Smooth muscle cell (in vitro differentiated cells): ENCODE data around the gene CPEB1. TPM values are rescaled to one million over a fixed set of nuclear protein-coding genes. Genes with fewer than 3 reads are reported as not detected.

Experiments used
- DNase-seq: peaks from one replicate; lab custom pipeline; 2025; ENCODE audit not compliant: unreplicated experiment; lab: John Stamatoyannopoulos, UW
- H2AFZ ChIP-seq: fragments of 200-600 bp; sonication (generic); 2 replicates; pipeline ENCODE4 v1.6.0; 2016; ENCODE audit warnings: antibody characterized with exemption, low read depth, mild to moderate bottlenecking
- H3F3A ChIP-seq: fragments of 200-600 bp; sonication (generic); 2 replicates; pipeline ENCODE4 v1.6.0; 2017; ENCODE audit warnings: antibody characterized with exemption, low read depth
- H3K27ac ChIP-seq: fragments of 200-600 bp; sonication (generic); 2 replicates; pipeline ENCODE4 v1.5.1; 2016; ENCODE audit warnings: low read depth, mild to moderate bottlenecking
- H3K27me3 ChIP-seq: fragments of 200-600 bp; sonication (generic); 2 replicates; pipeline ENCODE4 v1.6.1; 2016; ENCODE audit warnings: low read depth, mild to moderate bottlenecking
- H3K36me3 ChIP-seq: fragments of 200-600 bp; sonication (generic); 2 replicates; pipeline ENCODE4 v1.5.1; 2016; ENCODE audit warnings: low read depth
- H3K4me1 ChIP-seq: fragments of 200-600 bp; sonication (generic); 2 replicates; pipeline ENCODE4 v1.5.1; 2016; ENCODE audit warnings: low read depth
- H3K4me2 ChIP-seq: fragments of 200-600 bp; sonication (generic); 2 replicates; pipeline ENCODE4 v1.6.0; 2016; ENCODE audit warnings: mild to moderate bottlenecking
- H3K4me3 ChIP-seq: fragments of 200-600 bp; sonication (generic); 2 replicates; pipeline ENCODE4 v1.5.1; 2016; ENCODE audit warnings: mild to moderate bottlenecking
- H3K79me2 ChIP-seq: fragments of 200-600 bp; sonication (generic); 2 replicates; pipeline ENCODE4 v1.6.0; 2016; ENCODE audit warnings: low read depth, mild to moderate bottlenecking
- H3K9ac ChIP-seq: fragments of 200-600 bp; sonication (generic); 2 replicates; pipeline ENCODE4 v1.6.0; 2016; ENCODE audit warnings: low read depth
- H3K9me3 ChIP-seq: fragments of 200-600 bp; sonication (generic); replicated peaks from 2 replicates; pipeline ENCODE4 v1.5.1; 2016; ENCODE audit warnings: low read depth
- H4K20me1 ChIP-seq: fragments of 200-600 bp; sonication (generic); 2 replicates; pipeline ENCODE4 v1.6.0; 2016; ENCODE audit warnings: low read depth
- WGBS: methylation state at CpG from one replicate; pipeline ENCODE4 v1.1.7; 2016; ENCODE audit warnings: low lambda C conversion rate; 5-methylcytosine and 5-hydroxymethylcytosine counted together
- polyA plus RNA-seq: library from polyadenylated mRNA; unstranded; fragments of >200 nt; fragmentation: Nextera tagmentation; extraction: Ambion mirVana; gene quantifications from 2 replicates; pipeline ENCODE4 v1.2.1, GENCODE V29; 2016
- total RNA-seq: library from RNA; depleted of rRNA; stranded (reverse); fragments of >200 nt; gene quantifications from 2 replicates; pipeline ENCODE4 v1.2.3, GENCODE V29; 2014
- TF ChIP-seq, protein P1 (sequence below): fragments of 200-600 bp; sonication (generic); IDR thresholded peaks from 2 replicates; pipeline ENCODE4 v1.5.1; 2017; ENCODE audit warnings: borderline replicate concordance, mild to moderate bottlenecking, antibody characterized with exemption; ENCODE audit not compliant: insufficient read depth, poor library complexity, severe bottlenecking

CPEB1 gene
- total and polyA plus RNA-seq, 2 experiments from 2014 or later, result 5.8 to 9.8 TPM

GRCh38 chr15:82533801-82534200, 113.4 kb downstream of the CPEB1 start:
- no peak overlapping the region for H3K4me2 ChIP-seq
- H3K27me3 ChIP-seq, result no peaks in the 10 kb centered on the region
- no peak overlapping the region for H3K4me3 ChIP-seq
- no peak overlapping the region for H3K27ac ChIP-seq
- TF ChIP-seq, protein P1, sequence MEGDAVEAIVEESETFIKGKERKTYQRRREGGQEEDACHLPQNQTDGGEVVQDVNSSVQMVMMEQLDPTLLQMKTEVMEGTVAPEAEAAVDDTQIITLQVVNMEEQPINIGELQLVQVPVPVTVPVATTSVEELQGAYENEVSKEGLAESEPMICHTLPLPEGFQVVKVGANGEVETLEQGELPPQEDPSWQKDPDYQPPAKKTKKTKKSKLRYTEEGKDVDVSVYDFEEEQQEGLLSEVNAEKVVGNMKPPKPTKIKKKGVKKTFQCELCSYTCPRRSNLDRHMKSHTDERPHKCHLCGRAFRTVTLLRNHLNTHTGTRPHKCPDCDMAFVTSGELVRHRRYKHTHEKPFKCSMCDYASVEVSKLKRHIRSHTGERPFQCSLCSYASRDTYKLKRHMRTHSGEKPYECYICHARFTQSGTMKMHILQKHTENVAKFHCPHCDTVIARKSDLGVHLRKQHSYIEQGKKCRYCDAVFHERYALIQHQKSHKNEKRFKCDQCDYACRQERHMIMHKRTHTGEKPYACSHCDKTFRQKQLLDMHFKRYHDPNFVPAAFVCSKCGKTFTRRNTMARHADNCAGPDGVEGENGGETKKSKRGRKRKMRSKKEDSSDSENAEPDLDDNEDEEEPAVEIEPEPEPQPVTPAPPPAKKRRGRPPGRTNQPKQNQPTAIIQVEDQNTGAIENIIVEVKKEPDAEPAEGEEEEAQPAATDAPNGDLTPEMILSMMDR, result no peak
- H3K9me3 ChIP-seq, result no peaks in the 10 kb centered on the region
- H3K79me2 ChIP-seq, result peaks cover 17% of the 10 kb centered on the region
- no peak overlapping the region for H3K9ac ChIP-seq
- peaks cover 16% of the 10 kb centered on the region for H3K36me3 ChIP-seq
- H2AFZ ChIP-seq, result no peak overlapping the region
- 100% methylated on average over 3 of the region's 3 CpGs for WGBS
- peaks cover 19% of the 10 kb centered on the region for H3F3A ChIP-seq
- peaks cover 10% of the 10 kb centered on the region for H3K4me1 ChIP-seq
- H4K20me1 ChIP-seq, result peaks cover 46% of the 10 kb centered on the region
- no peak for DNase-seq

DNA sequence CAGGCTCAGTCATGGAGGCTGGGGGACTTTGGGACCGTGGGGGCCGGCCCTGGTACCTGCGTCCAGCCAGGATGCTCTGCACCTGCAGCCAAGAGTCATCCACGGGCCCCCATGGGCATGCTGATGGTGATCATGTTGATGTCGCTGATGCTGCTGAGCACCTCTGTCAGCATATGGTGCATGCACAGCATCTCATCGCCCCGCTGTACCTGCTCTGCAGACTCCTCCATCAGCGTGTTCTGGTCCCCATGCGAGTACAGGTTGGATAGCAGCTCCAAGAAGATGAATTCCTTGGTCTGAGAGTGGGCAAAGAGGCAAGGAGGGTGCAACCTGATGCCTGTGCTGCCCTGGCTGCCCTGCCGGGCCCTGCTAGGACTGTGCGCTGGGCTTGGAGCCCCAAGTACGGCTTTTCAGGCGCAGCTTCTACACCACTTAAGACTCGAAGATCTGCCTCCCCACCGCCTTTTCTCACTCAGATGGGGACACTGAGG, 114.1 kb downstream of the CPEB1 start:
- H3K9me3 ChIP-seq, result no peaks in the 10 kb centered on the region
- H3K4me3 ChIP-seq, result no peak overlapping the region
- DNase-seq, result no peak
- peaks cover 38% of the 10 kb centered on the region for H4K20me1 ChIP-seq
- H3K4me1 ChIP-seq, result peaks cover 3% of the 10 kb centered on the region
- no peak overlapping the region for H3K4me2 ChIP-seq
- no peaks in the 10 kb centered on the region for H3K27me3 ChIP-seq
- H3K9ac ChIP-seq, result no peak overlapping the region
- H2AFZ ChIP-seq, result no peak overlapping the region
- peaks cover 9% of the 10 kb centered on the region for H3K36me3 ChIP-seq
- no peak overlapping the region for H3K27ac ChIP-seq
- peaks cover 16% of the 10 kb centered on the region for H3F3A ChIP-seq
- 96% methylated on average over 15 of the region's 15 CpGs for WGBS
- TF ChIP-seq, protein P1, result no peak
- H3K79me2 ChIP-seq, result peaks cover 10% of the 10 kb centered on the region

DNA sequence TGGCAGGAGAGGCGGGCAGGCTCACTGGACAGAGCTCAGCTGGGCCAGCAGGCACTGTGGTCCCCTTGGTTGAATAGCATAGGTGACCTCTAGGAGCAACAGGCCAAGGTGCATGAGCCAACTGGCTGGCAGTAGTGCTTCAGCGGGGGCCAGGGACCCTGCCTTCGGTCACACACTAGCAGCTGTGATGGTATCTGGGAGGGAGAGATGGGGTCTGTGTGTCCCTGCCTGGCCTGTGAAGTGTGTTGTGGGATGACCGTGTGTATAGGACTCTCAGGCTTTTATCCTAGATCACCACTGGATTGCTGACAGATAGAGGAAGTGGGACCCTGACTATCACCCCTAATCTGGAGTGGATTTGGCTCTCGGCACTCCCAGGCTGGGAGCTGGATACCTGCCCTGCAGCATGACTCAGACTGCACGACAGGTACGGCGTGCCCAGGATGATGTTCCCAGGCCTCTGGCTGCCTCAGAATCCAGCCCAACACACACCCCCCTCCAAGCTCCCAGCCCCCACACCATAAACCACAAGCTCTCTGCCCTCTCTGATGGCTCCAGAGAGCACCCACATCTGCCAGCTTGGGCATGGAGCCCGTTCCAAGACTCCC, 114.7 kb downstream of the CPEB1 start:
- peaks cover 4% of the 10 kb centered on the region for H3K79me2 ChIP-seq
- H3K9me3 ChIP-seq, result no peaks in the 10 kb centered on the region
- no peak overlapping the region for H3K4me2 ChIP-seq
- H2AFZ ChIP-seq, result no peak overlapping the region
- no peak overlapping the region for H3K27ac ChIP-seq
- H3K4me1 ChIP-seq, result no peaks in the 10 kb centered on the region
- peaks cover 33% of the 10 kb centered on the region for H4K20me1 ChIP-seq
- DNase-seq, result no peak
- no peak overlapping the region for H3K4me3 ChIP-seq
- H3K36me3 ChIP-seq, result peaks cover 5% of the 10 kb centered on the region
- H3K27me3 ChIP-seq, result no peaks in the 10 kb centered on the region
- H3K9ac ChIP-seq, result no peak overlapping the region
- H3F3A ChIP-seq, result peaks cover 11% of the 10 kb centered on the region
- TF ChIP-seq, protein P1, result no peak
- 87% methylated on average over 9 of the region's 9 CpGs for WGBS
